ENCODE results near the gene FSTL5. TPM values are rescaled to one million over a fixed set of nuclear protein-coding genes. Genes with fewer than 3 reads are reported as not detected.

Gene FSTL5
- total and polyA plus RNA-seq, 9 of the 15 experiments (the other 6 are each of a cell fraction or from before 2014, with no cell fraction given) = 0.09 to 3.1 (median 0.50) TPM; not detected in 1

GRCh38 chr4:161428180-161428965 is 735.4 kb downstream of the FSTL5 start (continued):
- TF ChIP-seq ZNF449 (CRISPR knock-in tag; IDR thresholded peaks at IDR 0.05) (no peak), SIN3A (IDR thresholded peaks at IDR 0.05; ENCODE audit: borderline replicate concordance in 2 of 2, control insufficient read depth in 1 of 2, low read depth in 2 of 2, low read length in 2 of 2) (no peak), CSDE1 (IDR thresholded peaks at IDR 0.05) (no peak), ZNF280A (IDR thresholded peaks at IDR 0.05; ENCODE audit: low read depth, partially characterized antibody) (no peak), TRIM24 (IDR thresholded peaks at IDR 0.05) (no peak), PTRF (tag; IDR thresholded peaks at IDR 0.05) (no peak), ILF3 (IDR thresholded peaks at IDR 0.05; ENCODE audit: borderline replicate concordance) (no peak), DEAF1 (CRISPR knock-in tag; IDR thresholded peaks at IDR 0.05) (no peak), NR3C1 (CRISPR knock-in tag; IDR thresholded peaks at IDR 0.05) (no peak), GTF2E2 (tag; IDR thresholded peaks at IDR 0.05) (no peak)
